MCF 10A (cell line): Measurements from ENCODE around the gene TRPV6. TPM values are rescaled to one million over a fixed set of nuclear protein-coding genes. Genes with fewer than 3 reads are reported as not detected.

Experiments used
- BruUV-seq: library from RNA; stranded (reverse); fragments of 400-500 nt; replicated peaks from 2 replicates; lab custom pipeline; 2021; lab: Mats Ljungman, UMichigan
- CTCF ChIA-PET: fragments of 300-600 bp; sonication (Branson Sonifier 250); formaldehyde crosslinking; extraction: SDS; loops from one replicate; lab custom pipeline; 2021; ENCODE audit warnings: antibody characterized with exemption, inconsistent platforms; lab: Yijun Ruan, JAX
- POLR2A ChIA-PET: fragments of 300-600, 350-650 bp; sonication (Branson Sonifier 250); formaldehyde crosslinking; extraction: SDS; loops from one replicate; lab custom pipeline; 2020; ENCODE audit warnings: antibody characterized with exemption, inconsistent platforms; lab: Yijun Ruan, JAX
- DNase-seq: peaks from one replicate; pipeline ENCODE4 v3.0.0-alpha.2; 2018; ENCODE audit not compliant: unreplicated experiment
- H3K27ac Mint-ChIP-seq: one replicate; pipeline ENCODE4 v1.8.0; 2022; ENCODE audit warnings: mild to moderate bottlenecking, low read depth, mixed read lengths; ENCODE audit not compliant: unreplicated experiment
- H3K27me3 Mint-ChIP-seq: one replicate; pipeline ENCODE4 v1.8.0; 2022; ENCODE audit warnings: mixed read lengths; ENCODE audit not compliant: insufficient read depth, unreplicated experiment
- H3K36me3 Mint-ChIP-seq: one replicate; pipeline ENCODE4 v1.8.0; 2022; ENCODE audit warnings: mild to moderate bottlenecking, moderate library complexity, mixed read lengths; ENCODE audit not compliant: insufficient read depth, unreplicated experiment
- H3K4me1 Mint-ChIP-seq: one replicate; pipeline ENCODE4 v1.8.0; 2022; ENCODE audit warnings: mixed read lengths; ENCODE audit not compliant: insufficient read depth, unreplicated experiment
- H3K4me3 Mint-ChIP-seq: one replicate; pipeline ENCODE4 v1.8.0; 2022; ENCODE audit warnings: mild to moderate bottlenecking, moderate library complexity, mixed read lengths; ENCODE audit not compliant: unreplicated experiment
- H3K9me3 Mint-ChIP-seq: one replicate; pipeline ENCODE4 v1.8.0; 2022; ENCODE audit warnings: mixed read lengths; ENCODE audit not compliant: unreplicated experiment
- intact Hi-C: fragments of 100-400 bp; cut with micrococcal nuclease; formaldehyde crosslinking; loops from 2 replicates; pipeline ENCODE4 v1.14.1; 2022
- total RNA-seq: library from RNA; stranded (reverse); gene quantifications from 2 replicates; pipeline ENCODE4 v1.2.3, GENCODE V29; 2022
- TF ChIP-seq, protein P1 (sequence below): fragments of 200-600 bp; IDR thresholded peaks from one replicate; pipeline ENCODE4 v1.8.0; 2022; ENCODE audit warnings: antibody characterized with exemption, mild to moderate bottlenecking; ENCODE audit not compliant: unreplicated experiment

Gene TRPV6
- total RNA-seq, 1 experiment from 2014 or later, result 0.30 TPM

GRCh38 chr7:142918901-142919300, 33.4 kb upstream of the TRPV6 start:
- Mint-ChIP-seq H3K27ac (no peak overlapping the region), H3K4me1 (no peaks in the 10 kb centered on the region), H3K4me3 (no peak overlapping the region), H3K36me3 (no peaks in the 10 kb centered on the region), H3K9me3 (no peaks in the 10 kb centered on the region), H3K27me3 (peaks cover 72% of the 10 kb centered on the region)
- no peak for DNase-seq
- TF ChIP-seq, protein P1, sequence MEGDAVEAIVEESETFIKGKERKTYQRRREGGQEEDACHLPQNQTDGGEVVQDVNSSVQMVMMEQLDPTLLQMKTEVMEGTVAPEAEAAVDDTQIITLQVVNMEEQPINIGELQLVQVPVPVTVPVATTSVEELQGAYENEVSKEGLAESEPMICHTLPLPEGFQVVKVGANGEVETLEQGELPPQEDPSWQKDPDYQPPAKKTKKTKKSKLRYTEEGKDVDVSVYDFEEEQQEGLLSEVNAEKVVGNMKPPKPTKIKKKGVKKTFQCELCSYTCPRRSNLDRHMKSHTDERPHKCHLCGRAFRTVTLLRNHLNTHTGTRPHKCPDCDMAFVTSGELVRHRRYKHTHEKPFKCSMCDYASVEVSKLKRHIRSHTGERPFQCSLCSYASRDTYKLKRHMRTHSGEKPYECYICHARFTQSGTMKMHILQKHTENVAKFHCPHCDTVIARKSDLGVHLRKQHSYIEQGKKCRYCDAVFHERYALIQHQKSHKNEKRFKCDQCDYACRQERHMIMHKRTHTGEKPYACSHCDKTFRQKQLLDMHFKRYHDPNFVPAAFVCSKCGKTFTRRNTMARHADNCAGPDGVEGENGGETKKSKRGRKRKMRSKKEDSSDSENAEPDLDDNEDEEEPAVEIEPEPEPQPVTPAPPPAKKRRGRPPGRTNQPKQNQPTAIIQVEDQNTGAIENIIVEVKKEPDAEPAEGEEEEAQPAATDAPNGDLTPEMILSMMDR, result no peak
- CTCF ChIA-PET, result interaction anchor here (0.6 to 1.2 kb wide), 3 partner anchors 9 to 281 kb away, joined by 3 read pairs; no protein-coding TSS in a partner anchor
- BruUV-seq, result no TSS peak
- intact Hi-C loops, result no loop called here
- POLR2A ChIA-PET, result no interaction called here

DNA sequence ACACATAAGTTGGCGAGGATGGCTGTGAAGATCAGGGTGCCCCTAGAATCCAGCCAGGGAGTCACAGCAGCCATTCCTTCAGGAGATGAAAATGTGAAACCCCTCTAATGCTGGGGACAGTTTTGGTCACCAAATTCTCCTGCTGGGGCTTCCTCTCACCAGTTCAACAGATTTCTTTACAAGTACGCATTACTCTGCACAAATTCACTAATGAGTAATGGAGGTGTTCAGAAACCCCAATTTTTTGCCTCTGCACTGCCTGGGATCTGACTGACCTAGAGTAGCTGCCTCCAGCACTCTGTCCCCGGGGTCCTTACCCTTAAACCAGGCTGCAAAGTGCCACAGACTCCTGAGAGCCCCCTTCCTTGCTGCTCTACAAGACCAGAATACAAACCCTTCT, 31.9 kb upstream of the TRPV6 start:
- no peak for DNase-seq
- ChIA-PET POLR2A (no interaction called here), CTCF (no interaction called here)
- TF ChIP-seq, protein P1, result no peak
- no TSS peak for BruUV-seq
- Mint-ChIP-seq H3K9me3 (no peaks in the 10 kb centered on the region), H3K27ac (no peak overlapping the region), H3K4me3 (no peak overlapping the region), H3K27me3 (peaks cover 76% of the 10 kb centered on the region), H3K4me1 (no peaks in the 10 kb centered on the region), H3K36me3 (no peaks in the 10 kb centered on the region)
- intact Hi-C loops, result no loop called here

- Mint-ChIP-seq H3K36me3 (no peaks in the 10 kb centered on the region), H3K27ac (no peak overlapping the region), H3K27me3 (peaks cover 80% of the 10 kb centered on the region), H3K4me3 (no peak overlapping the region), H3K4me1 (no peaks in the 10 kb centered on the region), H3K9me3 (no peaks in the 10 kb centered on the region)
- CTCF ChIA-PET, result interaction anchor here (0.5 to 2.2 kb wide), 5 partner anchors 86 to 401 kb away, joined by 3 to 9 read pairs (median 3); no protein-coding TSS in a partner anchor
- intact Hi-C loops, result no loop called here
- no peak for DNase-seq
- TF ChIP-seq, protein P1, result no peak
- POLR2A ChIA-PET, result interaction anchor here (1.1 to 1.5 kb wide), 2 partner anchors 9 to 17 kb away, joined by 3 read pairs; no protein-coding TSS in a partner anchor
- no TSS peak for BruUV-seq
Measured at GRCh38 chr7:142916508-142916907, 31.0 kb upstream of the TRPV6 start.

DNA sequence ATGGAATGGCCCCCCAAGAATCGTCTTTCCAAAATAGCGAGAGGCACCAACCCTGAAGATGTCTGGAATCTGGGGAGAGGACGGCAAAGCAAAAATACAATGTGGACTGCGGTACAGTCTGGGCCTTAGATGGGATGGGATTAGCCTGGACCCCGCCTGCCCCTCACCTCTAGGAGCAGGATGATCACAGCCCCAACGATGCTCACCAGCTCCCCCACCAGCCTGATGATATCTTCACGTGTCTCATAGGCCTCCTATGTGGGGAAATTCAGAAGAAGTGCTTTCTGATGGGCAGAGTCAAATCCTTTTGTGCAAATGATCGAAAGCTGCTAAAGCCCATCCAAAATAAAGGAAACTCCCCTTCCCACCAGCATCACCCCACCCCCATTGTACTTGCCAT, 29.8 kb upstream of the TRPV6 start:
- Mint-ChIP-seq H3K4me3 (no peak overlapping the region), H3K27me3 (peaks cover 80% of the 10 kb centered on the region), H3K9me3 (no peaks in the 10 kb centered on the region), H3K4me1 (no peaks in the 10 kb centered on the region), H3K36me3 (no peaks in the 10 kb centered on the region), H3K27ac (no peak overlapping the region)
- intact Hi-C loops, result no loop called here
- no TSS peak for BruUV-seq
- no peak for DNase-seq
- ChIA-PET CTCF (interaction anchor here (0.6 to 2.2 kb wide), 4 partner anchors 15 to 432 kb away, joined by 3 to 9 read pairs (median 3); no protein-coding TSS in a partner anchor), POLR2A (interaction anchor here (1.5 kb wide), 1 partner anchor 8 kb away, joined by 3 read pairs; no protein-coding TSS in a partner anchor)
- TF ChIP-seq, protein P1, result no peak
